HG03378 (cell line): ENCODE measurements around the gene PSMB7.

Source experiments
- ATAC-seq: cut with Tn5 transposase; IDR thresholded peaks from one replicate; pipeline ENCODE4 v1.9.1; 2021; ENCODE audit warnings: mild to moderate bottlenecking, moderate library complexity; ENCODE audit not compliant: unreplicated experiment

The PSMB7 gene

DNA sequence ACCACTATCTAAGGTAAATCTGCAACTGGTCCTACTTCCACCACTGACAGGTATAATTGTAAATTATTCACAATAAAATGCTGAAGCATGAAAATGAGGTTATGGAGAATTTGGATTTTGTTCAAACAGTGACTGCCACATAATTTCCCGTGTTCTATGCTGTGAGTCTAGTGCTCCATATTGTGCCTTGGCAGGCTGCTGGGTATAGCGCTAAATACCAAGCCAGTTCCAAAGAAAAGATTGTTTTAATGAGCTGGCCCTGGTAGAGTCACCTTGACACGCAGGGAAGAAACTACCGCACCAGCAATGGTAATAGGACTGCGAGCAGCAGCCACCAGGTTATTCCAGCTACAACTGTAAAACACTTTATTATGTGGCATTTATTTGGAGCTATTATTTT lies 30.4 kb downstream of the PSMB7 start:
- no peak for ATAC-seq

GRCh38 chr9:124384210-124384609 lies 31.0 kb downstream of the PSMB7 start:
- ATAC-seq: no peak

- ATAC-seq: no peak
These were observed 33.9 kb downstream of the PSMB7 start for GRCh38 chr9:124381170-124381945.

GRCh38 chr9:124377551-124378406 lies 37.5 kb downstream of the PSMB7 start:
- no peak for ATAC-seq

- ATAC-seq: no peak
These were observed 38.9 kb downstream of the PSMB7 start for GRCh38 chr9:124376329-124376728.

DNA sequence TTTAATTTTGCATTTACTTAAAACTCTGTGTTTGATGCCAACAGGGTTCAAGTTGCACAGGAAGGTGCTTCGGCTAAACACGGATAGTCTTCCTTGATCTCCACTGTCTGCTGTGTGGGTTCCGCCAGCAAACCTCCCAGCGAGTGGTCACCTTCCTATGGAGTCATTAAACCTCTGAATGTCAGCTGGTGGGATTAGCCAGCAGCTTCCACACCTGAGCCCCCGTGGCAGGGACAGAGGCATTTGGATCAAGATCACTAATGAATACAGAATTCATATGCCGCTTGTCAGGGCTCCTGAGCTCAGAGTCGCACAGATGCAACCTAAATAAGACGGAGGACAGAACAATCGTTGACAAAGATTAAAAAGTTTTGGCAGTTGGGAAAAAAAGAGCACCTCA lies 39.5 kb downstream of the PSMB7 start:
- no peak for ATAC-seq

- no peak for ATAC-seq
These were observed 41.4 kb downstream of the PSMB7 start for GRCh38 chr9:124373851-124374250.

DNA sequence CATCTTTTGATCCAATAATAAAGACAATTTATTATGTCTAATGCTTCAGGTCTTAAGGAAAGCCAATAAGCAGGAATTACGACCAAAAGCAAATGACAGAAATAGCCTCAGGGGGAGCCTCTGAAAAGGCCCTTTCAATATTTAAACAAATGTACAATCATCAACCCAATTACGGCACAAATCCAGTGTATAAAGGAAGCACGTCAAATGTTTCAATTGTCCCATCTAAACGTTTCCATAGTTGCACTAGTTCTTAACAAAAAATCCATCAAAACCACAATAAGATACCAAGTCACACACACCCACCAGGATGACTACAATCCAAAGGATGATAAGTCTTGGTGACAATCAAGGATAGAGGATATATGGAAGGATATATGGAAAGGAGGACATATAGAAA lies 41.9 kb downstream of the PSMB7 start:
- ATAC-seq: no peak

DNA sequence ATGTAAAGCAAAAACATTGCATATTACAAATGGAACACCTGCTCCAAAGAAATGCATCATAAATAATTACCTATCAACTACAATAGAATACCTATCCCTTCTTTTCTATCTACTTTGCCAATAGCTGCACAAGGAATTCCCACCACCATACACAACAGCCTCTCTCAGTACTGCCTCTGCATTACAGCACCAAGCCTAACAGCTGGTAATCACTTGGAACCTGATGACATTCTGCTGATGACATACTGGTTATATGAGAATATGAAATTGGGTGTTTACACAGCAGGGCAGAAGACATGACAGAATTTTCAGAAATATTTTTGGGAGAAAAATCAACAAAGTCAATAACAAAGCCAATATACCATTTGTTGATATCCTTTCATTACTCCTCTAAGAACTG lies 43.2 kb downstream of the PSMB7 start:
- ATAC-seq: no peak

DNA sequence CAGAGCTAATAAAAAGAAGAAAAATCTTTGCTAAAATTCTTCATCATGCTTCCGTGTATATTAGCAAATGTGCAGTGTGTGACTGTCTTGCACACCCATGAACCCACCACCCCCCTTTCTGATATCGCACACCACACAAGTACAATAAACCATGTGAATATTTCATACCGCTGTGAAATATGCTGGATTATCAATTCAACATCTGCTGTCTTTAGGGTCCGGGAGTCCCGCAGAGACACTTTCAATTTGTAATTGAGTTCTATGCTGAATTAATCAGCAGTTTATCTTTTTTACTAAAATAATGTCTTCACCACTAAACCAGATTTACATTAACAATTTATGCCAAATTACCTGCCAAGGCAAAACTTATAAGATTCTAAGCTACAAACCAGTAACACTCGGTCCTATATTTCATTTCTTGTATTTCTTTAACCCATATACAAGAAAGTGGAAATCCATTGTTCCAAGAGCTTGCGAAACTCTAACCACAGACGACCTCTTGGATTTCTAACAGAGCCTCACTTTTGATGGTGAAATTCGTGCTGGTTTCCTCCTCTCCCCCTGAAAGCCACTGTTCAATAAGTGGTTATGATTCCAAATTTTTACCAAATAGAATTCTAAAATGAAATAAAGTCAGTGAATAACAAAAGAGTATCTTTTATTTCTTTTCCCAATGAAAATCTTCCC lies 44.2 kb downstream of the PSMB7 start:
- ATAC-seq: no peak

DNA sequence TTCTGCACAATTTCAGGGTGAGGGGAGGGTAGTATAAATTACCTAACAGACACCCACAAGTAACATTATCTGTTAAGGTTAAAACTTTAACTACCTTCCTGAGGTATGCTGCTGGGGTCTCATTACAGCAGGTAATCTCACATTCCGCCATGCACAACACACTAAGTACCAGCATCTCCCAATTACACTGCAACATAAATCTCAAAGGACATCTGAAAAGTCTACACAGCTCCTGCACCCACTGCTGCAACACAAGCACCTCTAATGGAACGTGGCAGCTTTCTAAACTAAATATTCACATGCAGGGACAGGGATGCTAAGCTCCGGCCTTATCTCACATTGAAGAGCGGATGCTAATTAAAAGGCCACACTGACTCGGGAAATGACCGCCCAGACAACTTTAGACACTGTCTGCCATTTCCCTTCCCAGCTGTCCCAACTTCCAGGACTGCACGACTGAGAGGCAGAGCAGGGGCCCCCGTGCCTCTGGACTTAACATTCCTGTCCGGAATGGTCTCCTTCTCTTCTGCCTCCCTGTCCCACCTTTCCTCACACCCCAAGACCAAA lies 45.9 kb downstream of the PSMB7 start:
- no peak for ATAC-seq

- no peak for ATAC-seq
These were observed 46.5 kb downstream of the PSMB7 start for GRCh38 chr9:124368692-124369091.

GRCh38 chr9:124366476-124367220 lies 48.6 kb downstream of the PSMB7 start:
- no peak for ATAC-seq

GRCh38 chr9:124365036-124365435 lies 50.2 kb downstream of the PSMB7 start:
- ATAC-seq: no peak

GRCh38 chr9:124364141-124364540 lies 51.1 kb downstream of the PSMB7 start:
- no peak for ATAC-seq

- ATAC-seq: no peak
These were observed 51.7 kb downstream of the PSMB7 start for GRCh38 chr9:124363326-124364096.

DNA sequence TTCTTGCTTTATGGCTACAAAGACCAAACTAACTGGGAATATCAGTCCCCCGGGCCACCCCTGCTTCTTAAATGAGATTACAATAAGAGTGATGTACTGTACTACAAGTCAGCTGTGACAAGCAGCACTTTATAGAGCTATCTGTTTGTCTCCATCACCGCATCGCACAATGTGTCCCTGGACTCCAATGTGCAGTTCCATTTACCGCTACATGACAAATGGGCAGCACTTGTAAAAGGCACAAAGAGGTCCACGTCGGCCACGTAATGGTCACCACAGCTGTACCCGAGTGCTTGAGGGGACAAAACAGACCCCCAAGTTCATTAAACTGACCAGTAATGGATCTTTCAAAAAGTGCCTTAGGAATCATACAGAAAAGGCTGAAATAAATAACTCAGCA lies 54.1 kb downstream of the PSMB7 start:
- ATAC-seq: no peak

DNA sequence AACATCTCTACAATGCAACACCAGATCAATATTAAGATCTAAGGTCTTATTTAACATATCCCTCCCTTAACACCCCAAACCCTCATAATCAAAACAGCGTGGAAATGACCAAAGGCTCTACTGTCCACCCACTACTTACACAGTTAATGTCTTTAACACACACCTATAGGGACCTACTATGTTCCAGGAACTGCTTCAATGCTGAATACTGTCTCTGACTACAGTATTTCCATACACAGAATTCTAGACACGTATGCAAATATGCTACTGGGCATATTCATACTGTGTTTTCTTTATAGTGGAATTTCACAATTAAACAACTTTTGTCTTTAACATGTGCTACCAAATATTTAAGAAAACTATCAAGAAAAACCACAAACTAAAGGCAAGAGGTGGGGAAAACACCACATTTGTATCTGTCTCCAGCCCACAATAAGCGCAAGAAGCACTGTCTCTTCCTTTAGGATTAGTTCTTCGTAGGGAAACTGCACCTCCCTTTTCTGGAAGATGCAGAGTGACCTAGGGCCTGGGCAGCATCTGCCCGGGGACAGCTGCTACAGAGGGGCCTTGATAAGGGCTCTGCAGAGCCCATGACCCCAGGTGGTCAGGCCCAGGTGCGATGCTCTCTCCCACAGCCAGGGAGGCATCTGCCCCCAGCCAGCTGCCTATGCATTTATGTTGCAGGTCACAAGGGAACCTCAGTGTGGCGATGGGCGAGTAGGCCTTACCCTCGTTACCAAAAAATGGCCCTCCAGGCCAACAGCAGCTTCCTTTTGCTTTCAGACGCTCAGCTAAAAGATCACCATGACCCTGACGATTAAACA lies 55.2 kb downstream of the PSMB7 start:
- ATAC-seq: no peak

DNA sequence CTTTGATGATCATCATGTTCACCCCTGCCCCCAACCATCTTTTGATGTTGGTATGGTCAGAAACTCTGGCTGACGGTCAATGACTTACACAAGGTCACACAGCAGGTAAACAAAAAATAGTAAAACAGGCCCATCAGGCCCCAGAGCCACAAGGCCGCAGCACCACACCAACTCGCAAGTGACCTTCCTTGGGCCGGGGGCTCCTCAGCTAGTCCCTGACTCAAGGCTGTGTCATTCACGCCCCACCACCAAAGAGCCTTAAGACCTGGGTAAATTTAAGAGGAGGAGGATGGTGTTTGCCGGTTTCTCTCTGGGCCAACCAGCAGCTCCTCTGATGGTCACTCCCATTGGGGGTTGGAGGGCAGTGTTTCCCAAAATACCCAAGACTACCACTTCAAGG lies 55.8 kb downstream of the PSMB7 start:
- ATAC-seq: no peak
